NCI-H774 (cell line): ENCODE measurements around the gene COL16A1.

ENCODE experiments used
- DNase-seq: peaks from one replicate; lab custom pipeline; 2025; lab: John Stamatoyannopoulos, UW

Gene COL16A1

GRCh38 chr1:31703431-31704270, at the start of gene COL16A1:
TSS of gene COL16A1 (minus strand) at chr1:31704017. CDS start at chr1:31702193, 1,824 bp downstream.
- DNase-seq, result peak; percentile 68

GRCh38 chr1:31752952-31753475, 49.2 kb upstream of the COL16A1 start:
- DNase-seq, result no peak

GRCh38 chr1:31752258-31752657, 48.4 kb upstream of the COL16A1 start:
- DNase-seq, result no peak

- DNase-seq, result no peak
Observed at GRCh38 chr1:31751822-31752241, 48.0 kb upstream of the COL16A1 start.

- DNase-seq, result no peak
Observed at GRCh38 chr1:31750858-31751510, 47.2 kb upstream of the COL16A1 start.

GRCh38 chr1:31749785-31750735, 46.2 kb upstream of the COL16A1 start:
- no peak for DNase-seq

GRCh38 chr1:31748365-31748764, 44.5 kb upstream of the COL16A1 start:
- no peak for DNase-seq

- no peak for DNase-seq
Observed at GRCh38 chr1:31747304-31747703, 43.5 kb upstream of the COL16A1 start.

- no peak for DNase-seq
Observed at GRCh38 chr1:31746687-31747086, 42.9 kb upstream of the COL16A1 start.

- no peak for DNase-seq
Observed at GRCh38 chr1:31745946-31746670, 42.3 kb upstream of the COL16A1 start.

- DNase-seq, result peak; percentile 68
Observed at GRCh38 chr1:31745096-31745945, 41.5 kb upstream of the COL16A1 start.

GRCh38 chr1:31744165-31744888, 40.5 kb upstream of the COL16A1 start:
- DNase-seq, result no peak

GRCh38 chr1:31742462-31743212, 38.8 kb upstream of the COL16A1 start:
- DNase-seq, result no peak

- no peak for DNase-seq
Observed at GRCh38 chr1:31739346-31739745, 35.5 kb upstream of the COL16A1 start.

- no peak for DNase-seq
Observed at GRCh38 chr1:31736675-31737074, 32.9 kb upstream of the COL16A1 start.

GRCh38 chr1:31735571-31735970, 31.8 kb upstream of the COL16A1 start:
- DNase-seq, result no peak

- no peak for DNase-seq
Observed at GRCh38 chr1:31734582-31735107, 30.8 kb upstream of the COL16A1 start.

GRCh38 chr1:31733389-31734219, 29.8 kb upstream of the COL16A1 start:
- DNase-seq, result no peak
